ENCODE data around the gene SBF1. TPM values are rescaled to one million over a fixed set of nuclear protein-coding genes. Genes with fewer than 3 reads are reported as not detected.

Gene SBF1
- total and polyA plus RNA-seq, 4 donors, result 8.3 to 37.6 (median 16.4) TPM

GRCh38 chr22:50488006-50488677, 13.3 kb upstream of the SBF1 start:
- H3K9ac ChIP-seq (ENCODE audit: low read depth in 1 of 2, low read length in 2 of 2), result no peak overlapping the region
- no peak overlapping the region for H3K4me3 ChIP-seq (ENCODE audit: low read depth in 1 of 3, low read length in 3 of 3)
- H3K4me1 ChIP-seq (ENCODE audit: control insufficient read depth in 4 of 4, insufficient read depth in 4 of 4, low read length in 3 of 4), result peaks cover 0 to 12% (median 7%) of the 10 kb centered on the region in 4 donors
- no peak for DNase-seq (ENCODE audit: low spot score)
- TF ChIP-seq RXRA (IDR thresholded peaks at IDR 0.05) (no peak), CTCF (IDR thresholded peaks at IDR 0.05; ENCODE audit: low read depth, low read length, missing input control) (no peak), RAD21 (IDR thresholded peaks at IDR 0.05) (no peak), SP1 (IDR thresholded peaks at IDR 0.05) (no peak), GABPA (IDR thresholded peaks at IDR 0.05 in 1 of 2, conservative IDR thresholded peaks at IDR 0.05 in 1 of 2) (no peak), JUND (IDR thresholded peaks at IDR 0.05) (no peak), EGR1 (IDR thresholded peaks at IDR 0.05; ENCODE audit: low read depth in 2 of 2) (no peak), YY1 (IDR thresholded peaks at IDR 0.05) (no peak), FOXA2 (IDR thresholded peaks at IDR 0.05) (no peak), ZBTB33 (IDR thresholded peaks at IDR 0.05) (no peak)
- H3K9me3 ChIP-seq (ENCODE audit: control insufficient read depth in 4 of 4, low read length in 3 of 4), result no peaks in the 10 kb centered on the region
- H3K36me3 ChIP-seq (ENCODE audit: control insufficient read depth in 4 of 4, insufficient read depth in 3 of 4, low read depth in 1 of 4, low read length in 3 of 4), result no peaks in the 10 kb centered on the region
- no peak overlapping the region for H3K27ac ChIP-seq (ENCODE audit: low read depth in 1 of 2, low read length in 2 of 2)
- no peaks in the 10 kb centered on the region for H3K27me3 ChIP-seq (ENCODE audit: control insufficient read depth in 4 of 4, insufficient read depth in 4 of 4, low read length in 3 of 4)
- 79% methylated on average over 18 of the region's 18 CpGs for WGBS

- TF ChIP-seq FOXA1 (IDR thresholded peaks at IDR 0.05), result no peak
- TF ChIP-seq FOXA2 (IDR thresholded peaks at IDR 0.05), result no peak
- TF ChIP-seq JUND (IDR thresholded peaks at IDR 0.05), result no peak
- TF ChIP-seq GABPA (IDR thresholded peaks at IDR 0.05 in 1 of 2, conservative IDR thresholded peaks at IDR 0.05 in 1 of 2), result no peak
- Histone ChIP-seq H3K4me3 (ENCODE audit: low read depth in 1 of 3, low read length in 3 of 3) (no peak overlapping the region), H3K4me1 (ENCODE audit: control insufficient read depth in 4 of 4, insufficient read depth in 4 of 4, low read length in 3 of 4) (peaks cover 0 to 14% (median 7%) of the 10 kb centered on the region in 4 donors), H3K27me3 (ENCODE audit: control insufficient read depth in 4 of 4, insufficient read depth in 4 of 4, low read length in 3 of 4) (no peaks in the 10 kb centered on the region), H3K9ac (ENCODE audit: low read depth in 1 of 2, low read length in 2 of 2) (no peak overlapping the region), H3K36me3 (ENCODE audit: control insufficient read depth in 4 of 4, insufficient read depth in 3 of 4, low read depth in 1 of 4, low read length in 3 of 4) (no peaks in the 10 kb centered on the region), H3K27ac (ENCODE audit: low read depth in 1 of 2, low read length in 2 of 2) (no peak overlapping the region), H3K9me3 (ENCODE audit: control insufficient read depth in 4 of 4, low read length in 3 of 4) (no peaks in the 10 kb centered on the region)
- 88% methylated on average over 23 of the region's 23 CpGs for WGBS
- no peak for DNase-seq (ENCODE audit: low spot score)
Observed at GRCh38 chr22:50487290-50488005, 12.6 kb upstream of the SBF1 start.

- Histone ChIP-seq H3K27ac (ENCODE audit: low read depth in 1 of 2, low read length in 2 of 2) (no peak within 1 kb of the TSS), H3K4me1 (ENCODE audit: control insufficient read depth in 4 of 4, insufficient read depth in 4 of 4, low read length in 3 of 4) (peaks cover 0 to 21% (median 8%) of the 10 kb centered on the region in 4 donors), H3K36me3 (ENCODE audit: control insufficient read depth in 4 of 4, insufficient read depth in 3 of 4, low read depth in 1 of 4, low read length in 3 of 4) (no peaks in the 10 kb centered on the region), H3K27me3 (ENCODE audit: control insufficient read depth in 4 of 4, insufficient read depth in 4 of 4, low read length in 3 of 4) (no peaks in the 10 kb centered on the region), H3K9ac (ENCODE audit: low read depth in 1 of 2, low read length in 2 of 2) (no peak within 1 kb of the TSS), H3K4me3 (ENCODE audit: low read depth in 1 of 3, low read length in 3 of 3) (no peak within 1 kb of the TSS), H3K9me3 (ENCODE audit: control insufficient read depth in 4 of 4, low read length in 3 of 4) (no peaks in the 10 kb centered on the region)
- TF ChIP-seq MAX (IDR thresholded peaks at IDR 0.05) (no peak), EGR1 (IDR thresholded peaks at IDR 0.05; ENCODE audit: low read depth in 2 of 2) (no peak), GABPA (IDR thresholded peaks at IDR 0.05 in 1 of 2, conservative IDR thresholded peaks at IDR 0.05 in 1 of 2) (no peak), REST (IDR thresholded peaks at IDR 0.05) (no peak), SP1 (IDR thresholded peaks at IDR 0.05) (no peak), HNF4G (IDR thresholded peaks at IDR 0.05) (no peak), HNF4A (conservative IDR thresholded peaks at IDR 0.05) (no peak)
- DNase-seq (ENCODE audit: low spot score), result no peak
- WGBS, result 76% methylated on average over 23 of the region's 23 CpGs
Observed at GRCh38 chr22:50486561-50487289, 11.9 kb upstream of the SBF1 start, which contains the start of gene MIOX. Gene MIOX (plus strand): TSS chr22:50486859. CDS start chr22:50486898, 39 bp downstream.
